Measurements from ENCODE around the gene MYO5C. TPM values are rescaled to one million over a fixed set of nuclear protein-coding genes. Genes with fewer than 3 reads are reported as not detected.

MYO5C gene
- total RNA-seq, 2 experiments from 2014 or later, result 1.6 to 4.1 TPM

DNA sequence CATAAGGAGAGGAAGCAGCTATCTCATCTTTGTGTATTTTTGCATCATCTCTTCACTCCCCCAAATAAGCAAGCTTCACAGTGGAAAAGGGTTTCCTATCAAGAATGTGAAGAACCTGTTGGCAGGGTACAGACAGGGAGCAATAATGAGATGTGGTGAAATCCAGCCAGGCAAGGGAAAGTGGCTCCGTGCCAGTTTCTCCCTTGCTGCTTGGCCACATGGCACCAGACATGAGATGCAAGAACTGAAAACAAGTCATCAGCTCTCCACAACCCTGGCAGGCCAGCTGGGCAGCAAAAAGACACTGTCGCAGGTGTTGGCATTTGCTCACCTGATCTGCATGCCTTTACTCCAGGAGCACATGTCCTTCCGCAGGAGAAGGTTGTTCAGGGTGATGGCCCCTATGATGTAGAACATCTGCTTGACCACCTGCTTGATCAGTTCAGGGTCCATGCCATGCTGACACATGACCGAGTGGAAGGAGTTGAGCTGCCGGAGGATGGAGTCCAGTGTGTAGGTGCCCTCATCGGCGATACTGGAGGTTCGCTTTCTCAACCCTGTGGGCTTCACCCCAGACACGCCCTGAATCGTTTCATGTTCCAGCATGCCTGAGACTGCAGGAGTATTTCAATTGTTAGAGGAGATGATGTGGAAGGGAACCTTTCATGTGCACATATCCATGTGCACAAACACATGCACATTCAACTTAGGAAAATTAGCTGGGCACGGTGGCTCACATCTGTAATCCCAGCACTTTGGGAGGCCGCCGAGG, 23.3 kb upstream of the MYO5C start:
- Histone ChIP-seq H4K20me1 (ENCODE audit: insufficient read depth, low read length) (no peaks in the 10 kb centered on the region), H3K9me3 (ENCODE audit: low read length) (0 out of 2 replicates have a peak, but pooled peaks cover 4% of the 10 kb centered on the region), H2AFZ (ENCODE audit: low read length) (no peak overlapping the region), H3K79me2 (ENCODE audit: insufficient read depth, low read depth, low read length) (no peaks in the 10 kb centered on the region), H3K27ac (ENCODE audit: low read depth, low read length, poor library complexity, severe bottlenecking) (no peak overlapping the region), H3K9me2 (ENCODE audit: insufficient read depth, low read length) (no peaks in the 10 kb centered on the region), H3K4me3 (ENCODE audit: low read depth, low read length, poor library complexity, severe bottlenecking) (no peak overlapping the region), H3K4me2 (ENCODE audit: low read length) (no peak overlapping the region), H3K4me1 (ENCODE audit: insufficient read depth, low read length, poor library complexity, severe bottlenecking) (no peaks in the 10 kb centered on the region), H3K36me3 (ENCODE audit: insufficient read depth, low read length) (peaks cover 79% of the 10 kb centered on the region)
- TF ChIP-seq, protein P1, sequence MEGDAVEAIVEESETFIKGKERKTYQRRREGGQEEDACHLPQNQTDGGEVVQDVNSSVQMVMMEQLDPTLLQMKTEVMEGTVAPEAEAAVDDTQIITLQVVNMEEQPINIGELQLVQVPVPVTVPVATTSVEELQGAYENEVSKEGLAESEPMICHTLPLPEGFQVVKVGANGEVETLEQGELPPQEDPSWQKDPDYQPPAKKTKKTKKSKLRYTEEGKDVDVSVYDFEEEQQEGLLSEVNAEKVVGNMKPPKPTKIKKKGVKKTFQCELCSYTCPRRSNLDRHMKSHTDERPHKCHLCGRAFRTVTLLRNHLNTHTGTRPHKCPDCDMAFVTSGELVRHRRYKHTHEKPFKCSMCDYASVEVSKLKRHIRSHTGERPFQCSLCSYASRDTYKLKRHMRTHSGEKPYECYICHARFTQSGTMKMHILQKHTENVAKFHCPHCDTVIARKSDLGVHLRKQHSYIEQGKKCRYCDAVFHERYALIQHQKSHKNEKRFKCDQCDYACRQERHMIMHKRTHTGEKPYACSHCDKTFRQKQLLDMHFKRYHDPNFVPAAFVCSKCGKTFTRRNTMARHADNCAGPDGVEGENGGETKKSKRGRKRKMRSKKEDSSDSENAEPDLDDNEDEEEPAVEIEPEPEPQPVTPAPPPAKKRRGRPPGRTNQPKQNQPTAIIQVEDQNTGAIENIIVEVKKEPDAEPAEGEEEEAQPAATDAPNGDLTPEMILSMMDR (conservative IDR thresholded peaks at IDR 0.05; ENCODE audit: low read length), result no peak
- TF ChIP-seq EZH2phosphoT487 (IDR thresholded peaks at IDR 0.05; ENCODE audit: borderline replicate concordance, low read depth, low read length), result no peak
- DNase-seq (ENCODE audit: low spot score), result no peak
- ChIA-PET POLR2A (interaction anchor here (0.6 to 0.7 kb wide), 2 partner anchors 37 to 57 kb away, joined by 3 read pairs; no protein-coding TSS in a partner anchor), CTCF (ENCODE audit: unreplicated experiment) (no interaction called here)
- intact Hi-C loops (cut with micrococcal nuclease; ENCODE audit: unreplicated experiment), result no loop called here
- BruUV-seq (replicated peaks), result no TSS peak

DNA sequence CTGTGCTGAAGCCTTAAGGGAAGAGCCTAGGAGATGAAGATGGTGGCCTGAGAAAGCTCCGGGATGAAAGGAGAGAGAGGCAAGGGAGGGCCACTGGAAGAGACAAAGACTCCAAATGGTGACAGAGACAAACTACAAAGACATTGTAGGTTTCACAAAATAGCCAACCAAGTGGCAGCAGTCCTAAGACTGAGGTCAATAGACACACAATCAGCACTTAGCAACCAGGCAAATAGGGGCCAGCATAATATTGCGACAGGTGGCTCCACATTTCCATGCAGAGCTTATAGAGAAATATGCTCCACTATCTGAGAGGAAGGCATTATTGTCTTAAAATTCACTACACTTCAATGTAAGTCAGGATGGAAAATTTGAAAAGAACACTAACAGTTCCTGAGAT, 22.1 kb upstream of the MYO5C start:
- no peaks in the 10 kb centered on the region for H3K79me2 ChIP-seq (ENCODE audit: insufficient read depth, low read depth, low read length)
- H2AFZ ChIP-seq (ENCODE audit: low read length), result no peak overlapping the region
- no peaks in the 10 kb centered on the region for H3K9me2 ChIP-seq (ENCODE audit: insufficient read depth, low read length)
- H3K4me3 ChIP-seq (ENCODE audit: low read depth, low read length, poor library complexity, severe bottlenecking), result no peak overlapping the region
- BruUV-seq (replicated peaks), result no TSS peak
- no peak for TF ChIP-seq EZH2phosphoT487 (IDR thresholded peaks at IDR 0.05; ENCODE audit: borderline replicate concordance, low read depth, low read length)
- TF ChIP-seq, protein P1 (conservative IDR thresholded peaks at IDR 0.05; ENCODE audit: low read length), result no peak
- POLR2A ChIA-PET, result interaction anchor here (0.5 to 0.8 kb wide), 3 partner anchors 11 to 241 kb away, joined by 3 to 4 read pairs (median 3); no protein-coding TSS in a partner anchor
- H3K4me1 ChIP-seq (ENCODE audit: insufficient read depth, low read length, poor library complexity, severe bottlenecking), result no peaks in the 10 kb centered on the region
- no peak overlapping the region for H3K27ac ChIP-seq (ENCODE audit: low read depth, low read length, poor library complexity, severe bottlenecking)
- H4K20me1 ChIP-seq (ENCODE audit: insufficient read depth, low read length), result no peaks in the 10 kb centered on the region
- CTCF ChIA-PET (ENCODE audit: unreplicated experiment), result no interaction called here
- intact Hi-C loops (cut with micrococcal nuclease; ENCODE audit: unreplicated experiment), result no loop called here
- H3K36me3 ChIP-seq (ENCODE audit: insufficient read depth, low read length), result peaks cover 81% of the 10 kb centered on the region
- DNase-seq (ENCODE audit: low spot score), result no peak
- H3K4me2 ChIP-seq (ENCODE audit: low read length), result no peak overlapping the region
- H3K9me3 ChIP-seq (ENCODE audit: low read length), result 0 out of 2 replicates have a peak, but pooled peaks cover 4% of the 10 kb centered on the region

DNA sequence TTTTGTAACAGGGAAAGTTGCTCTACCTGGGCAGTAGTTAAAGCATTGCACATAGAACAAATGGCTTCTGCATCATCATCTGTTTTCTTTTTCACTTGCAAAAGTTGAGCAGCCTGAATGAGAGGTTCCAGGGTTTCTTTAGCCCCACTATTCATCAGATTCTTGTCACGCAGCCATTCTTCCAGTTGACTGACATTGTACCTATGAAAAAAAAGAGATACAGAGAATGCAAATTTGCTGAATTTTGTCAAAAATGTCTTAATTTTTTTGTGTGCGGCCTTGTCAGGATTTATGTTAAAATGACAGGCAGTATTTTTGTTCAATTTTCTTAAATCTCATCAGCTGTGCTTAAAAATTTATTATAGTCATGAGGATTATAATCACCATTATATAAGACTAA, 21.4 kb upstream of the MYO5C start:
- CTCF ChIA-PET (ENCODE audit: unreplicated experiment), result no interaction called here

More for the DNA sequence above, 21.4 kb upstream of the MYO5C start:
- Histone ChIP-seq H3K36me3 (ENCODE audit: insufficient read depth, low read length) (peaks cover 79% of the 10 kb centered on the region), H4K20me1 (ENCODE audit: insufficient read depth, low read length) (no peaks in the 10 kb centered on the region), H3K9me2 (ENCODE audit: insufficient read depth, low read length) (no peaks in the 10 kb centered on the region), H3K4me2 (ENCODE audit: low read length) (no peak overlapping the region), H3K79me2 (ENCODE audit: insufficient read depth, low read depth, low read length) (no peaks in the 10 kb centered on the region), H2AFZ (ENCODE audit: low read length) (no peak overlapping the region), H3K9me3 (ENCODE audit: low read length) (0 out of 2 replicates have a peak, but pooled peaks cover 4% of the 10 kb centered on the region), H3K4me3 (ENCODE audit: low read depth, low read length, poor library complexity, severe bottlenecking) (no peak overlapping the region), H3K4me1 (ENCODE audit: insufficient read depth, low read length, poor library complexity, severe bottlenecking) (no peaks in the 10 kb centered on the region), H3K27ac (ENCODE audit: low read depth, low read length, poor library complexity, severe bottlenecking) (no peak overlapping the region)
- intact Hi-C loops (cut with micrococcal nuclease; ENCODE audit: unreplicated experiment), result no loop called here
- DNase-seq (ENCODE audit: low spot score), result no peak
- TF ChIP-seq EZH2phosphoT487 (IDR thresholded peaks at IDR 0.05; ENCODE audit: borderline replicate concordance, low read depth, low read length), result no peak
- TF ChIP-seq, protein P1 (conservative IDR thresholded peaks at IDR 0.05; ENCODE audit: low read length), result no peak
- POLR2A ChIA-PET, result interaction anchor here (0.6 kb wide), 1 partner anchor 168 kb away, joined by 4 read pairs; no protein-coding TSS in a partner anchor
- no TSS peak for BruUV-seq (replicated peaks)

Measured in OCI-LY7 (cell line).